SU-DHL-6 (cell line): ENCODE data around the gene GJA3.

Source experiments
- EZH2phosphoT487 ChIP-seq: fragments of 200-600 bp; sonication (generic), shearing (Covaris generic); conservative IDR thresholded peaks from 2 replicates; pipeline ENCODE4 v1.6.1; 2018; ENCODE audit warnings: mild to moderate bottlenecking, antibody characterized with exemption, low read length, moderate library complexity, mixed read lengths
- TF ChIP-seq, protein P1 (sequence below): fragments of 200-600 bp; sonication (generic); IDR thresholded peaks from one replicate; pipeline ENCODE4 v1.5.1; 2017; ENCODE audit warnings: antibody characterized with exemption, mild to moderate bottlenecking, low read length, moderate library complexity; ENCODE audit not compliant: insufficient read depth, poor library complexity, severe bottlenecking

- no peak for TF ChIP-seq EZH2phosphoT487
- TF ChIP-seq, protein P1, sequence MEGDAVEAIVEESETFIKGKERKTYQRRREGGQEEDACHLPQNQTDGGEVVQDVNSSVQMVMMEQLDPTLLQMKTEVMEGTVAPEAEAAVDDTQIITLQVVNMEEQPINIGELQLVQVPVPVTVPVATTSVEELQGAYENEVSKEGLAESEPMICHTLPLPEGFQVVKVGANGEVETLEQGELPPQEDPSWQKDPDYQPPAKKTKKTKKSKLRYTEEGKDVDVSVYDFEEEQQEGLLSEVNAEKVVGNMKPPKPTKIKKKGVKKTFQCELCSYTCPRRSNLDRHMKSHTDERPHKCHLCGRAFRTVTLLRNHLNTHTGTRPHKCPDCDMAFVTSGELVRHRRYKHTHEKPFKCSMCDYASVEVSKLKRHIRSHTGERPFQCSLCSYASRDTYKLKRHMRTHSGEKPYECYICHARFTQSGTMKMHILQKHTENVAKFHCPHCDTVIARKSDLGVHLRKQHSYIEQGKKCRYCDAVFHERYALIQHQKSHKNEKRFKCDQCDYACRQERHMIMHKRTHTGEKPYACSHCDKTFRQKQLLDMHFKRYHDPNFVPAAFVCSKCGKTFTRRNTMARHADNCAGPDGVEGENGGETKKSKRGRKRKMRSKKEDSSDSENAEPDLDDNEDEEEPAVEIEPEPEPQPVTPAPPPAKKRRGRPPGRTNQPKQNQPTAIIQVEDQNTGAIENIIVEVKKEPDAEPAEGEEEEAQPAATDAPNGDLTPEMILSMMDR, result no peak
Observed at GRCh38 chr13:20106742-20107141, 54.1 kb downstream of the GJA3 start.
